Thoracic aorta endothelial cell (primary cell): Measurements from ENCODE around the gene TXNRD3. TPM values are rescaled to one million over a fixed set of nuclear protein-coding genes. Genes with fewer than 3 reads are reported as not detected.

Experiments used
- small RNA-seq: library from RNA; depleted of rRNA; stranded (forward); fragments of <200 nt; gene quantifications from one replicate; pipeline ENCODE3, GENCODE V24; 2012
- total RNA-seq: library from RNA; depleted of rRNA; stranded (reverse); fragments of >200 nt; gene quantifications from 2 replicates; pipeline ENCODE4 v1.2.3, GENCODE V29; 2012

The TXNRD3 gene
- total RNA-seq: 6.9 and 9.8 TPM in 2 replicates

DNA sequence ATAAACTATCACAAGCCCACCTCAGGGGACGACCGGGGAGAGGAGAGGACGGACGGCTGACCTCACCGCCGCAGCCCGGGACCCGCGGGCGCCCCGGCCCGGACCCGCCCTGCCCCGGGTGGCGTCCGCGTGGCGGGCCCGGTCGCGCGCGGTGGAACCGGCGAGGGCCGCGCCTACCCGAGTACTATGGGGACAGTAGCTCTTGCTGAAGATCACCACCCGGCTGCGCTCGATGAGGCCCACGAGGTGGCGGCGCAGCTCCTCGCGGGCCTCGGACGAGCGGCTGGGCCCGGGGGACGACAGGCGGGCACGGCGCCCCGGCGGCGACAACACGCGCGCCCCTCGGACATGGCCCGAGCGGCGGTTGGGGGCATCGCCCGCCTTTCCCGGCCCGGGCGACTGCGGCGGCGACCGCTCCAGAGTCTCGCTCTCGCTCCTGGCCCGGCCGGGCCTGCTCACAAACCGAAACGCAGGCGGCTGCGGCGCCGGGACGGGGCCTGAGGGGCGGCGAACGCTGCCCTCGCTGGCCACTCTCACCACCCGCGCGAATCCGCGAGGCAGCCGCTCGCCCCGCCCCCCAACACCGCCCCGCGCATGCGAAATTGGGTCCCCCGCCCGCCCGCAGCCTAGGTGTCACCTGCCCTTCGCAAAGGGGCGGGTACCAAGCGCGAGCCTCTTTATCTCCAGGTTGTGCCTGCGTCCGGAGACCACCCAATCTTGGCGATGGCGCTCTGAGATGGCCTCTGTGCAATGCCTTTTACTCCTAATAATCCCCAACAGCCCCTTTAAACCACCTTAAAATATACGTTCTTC is at the start of gene TXNRD3:
TSS of gene TXNRD3 (minus strand) at position 554 of the 813 bp plus-strand sequence.

DNA sequence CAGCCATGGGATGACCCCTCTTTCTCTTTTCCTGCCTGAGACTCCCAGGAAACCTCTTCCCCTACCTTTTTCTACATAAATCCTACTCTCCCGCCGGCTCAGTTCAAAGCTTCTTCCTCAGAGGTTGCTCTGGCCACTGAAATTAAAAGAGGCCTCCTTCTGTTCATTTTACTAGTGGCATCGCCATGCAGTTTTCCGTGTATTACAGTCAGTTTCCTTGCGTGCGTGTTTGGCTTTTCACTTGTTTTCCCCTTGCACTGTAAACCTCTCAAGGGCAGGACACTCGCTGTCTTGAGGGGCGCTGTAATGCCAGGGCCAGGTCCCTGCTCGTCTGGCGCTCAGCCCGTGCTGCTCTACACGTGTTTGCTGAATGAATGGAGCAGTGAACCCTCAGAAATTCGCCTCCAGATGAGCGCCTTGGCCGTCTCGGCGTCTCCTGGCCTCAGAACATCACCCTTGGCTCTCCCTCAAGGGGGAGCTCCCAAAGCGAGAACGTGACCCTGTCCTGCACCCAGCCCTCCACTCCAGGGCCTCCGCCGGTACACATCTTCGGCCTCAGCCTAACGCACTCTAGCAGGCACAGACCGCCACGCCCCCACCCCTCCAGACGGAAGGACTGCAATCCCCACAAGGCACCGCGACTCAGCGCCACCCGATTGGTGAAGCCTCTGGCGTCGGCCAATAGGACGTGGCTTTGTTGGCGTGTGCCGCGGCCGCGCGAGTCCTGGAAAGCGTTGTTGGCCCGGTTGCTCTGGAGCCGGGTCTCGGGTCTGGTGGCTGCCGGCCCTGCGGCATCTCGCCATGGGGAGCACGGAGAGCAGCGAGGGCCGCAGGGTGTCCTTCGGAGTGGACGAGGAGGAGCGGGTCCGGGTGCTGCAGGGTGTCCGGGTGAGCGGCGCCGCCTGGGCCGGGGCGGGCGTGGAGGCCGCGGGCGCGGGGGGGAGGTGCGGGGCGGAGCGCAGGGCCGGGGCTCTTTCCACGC is 48.9 kb upstream of the TXNRD3 start, which contains the start of gene CHCHD6:
TSS of gene CHCHD6 (plus strand) at position 729 of the 982 bp plus-strand sequence. CDS start at position 802, 73 bp downstream.

DNA sequence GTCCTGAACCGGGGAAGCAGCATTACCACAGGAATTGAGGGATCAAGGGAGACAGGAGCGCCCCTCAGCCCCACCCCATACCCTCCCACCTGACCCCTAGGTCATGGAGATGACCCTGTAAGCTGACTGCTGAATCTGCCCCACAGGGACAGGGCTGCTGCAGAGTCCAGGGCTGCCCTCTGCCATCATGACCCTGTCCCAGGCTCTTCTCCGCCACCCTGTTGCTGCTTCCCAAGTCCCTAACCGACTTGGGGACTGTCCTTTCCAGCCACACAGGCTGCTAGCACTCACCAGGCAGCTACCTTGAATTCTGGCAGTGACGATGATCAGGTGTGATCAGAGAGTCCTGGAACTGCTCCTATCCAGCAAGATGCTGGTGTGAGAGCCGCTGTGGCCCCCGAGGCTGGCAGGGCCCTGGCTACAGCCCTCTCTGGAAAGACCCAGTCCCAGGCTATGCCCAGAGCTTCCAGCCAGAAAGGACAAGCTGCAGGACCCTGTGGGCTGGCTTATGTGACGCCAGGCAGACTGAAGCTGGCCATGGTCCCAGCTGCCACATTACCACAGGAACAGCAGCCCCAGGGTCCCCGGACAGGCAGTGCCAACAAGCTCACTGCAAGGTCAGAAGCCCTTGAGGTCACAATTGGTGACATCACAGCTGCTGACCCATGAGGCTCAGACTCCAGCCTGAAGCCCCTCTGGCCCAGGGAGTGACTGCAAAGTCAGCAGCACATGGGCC is 96.4 kb downstream of the TXNRD3 start, which contains the start of gene C3orf22:
TSS of gene C3orf22 (minus strand) at position 597 of the 736 bp plus-strand sequence. CDS start 5,542 bp downstream, outside the sequence.

Small RNAs within 50 kb of the gene (small RNA-seq; reads per million reads assigned to genes)
- gene RNA5SP138: not detected

Other genes starting within 250 kb of the TXNRD3 start
- 20.5 and 23.1 TPM in 2 replicates for gene ZXDC, start 179.2 kb downstream of the TXNRD3 start, total RNA-seq
- not detected in 2 replicates for gene UROC1, start 137.4 kb downstream of the TXNRD3 start, total RNA-seq
- gene CHST13, start 131.0 kb downstream of the TXNRD3 start, total RNA-seq: not detected in 2 replicates
- gene C3orf22, start 96.2 kb downstream of the TXNRD3 start, total RNA-seq: not detected in 2 replicates
- 6.8 and 7.6 TPM in 2 replicates for gene CHCHD6, start 49.1 kb upstream of the TXNRD3 start, total RNA-seq